Left kidney (tissue), 2 donors: ENCODE measurements around the gene AFM. TPM values are rescaled to one million over a fixed set of nuclear protein-coding genes. Genes with fewer than 3 reads are reported as not detected.
"Not testable (repeated sequence)": the region's sequence is repeated elsewhere in the genome, so short reads cannot be mapped to it uniquely, and the experiment has no call there.

Experiments used
- DNase-seq: peaks from one replicate; pipeline ENCODE4 v3.0.0-alpha.2; 2013
- polyA plus RNA-seq: library from polyadenylated mRNA; unstranded; fragments of 120-200 nt; gene quantifications from one replicate; pipeline ENCODE4 v1.2.1, GENCODE V29; 2013; ENCODE audit not compliant: insufficient read length

AFM gene
- polyA plus RNA-seq, 1 donor = 16.7 TPM

- DNase-seq = no peak
These were observed 18.6 kb downstream of the AFM start for GRCh38 chr4:73499996-73500765.

GRCh38 chr4:73501664-73502265 is 20.2 kb downstream of the AFM start:
- DNase-seq = no peak

- DNase-seq = no peak
These were observed 24.0 kb downstream of the AFM start for GRCh38 chr4:73505567-73505966.

GRCh38 chr4:73507541-73507940 is 26.0 kb downstream of the AFM start:
- DNase-seq = no peak

GRCh38 chr4:73508651-73509050 is 27.1 kb downstream of the AFM start:
- DNase-seq = no peak

- no peak for DNase-seq
These were observed 36.8 kb downstream of the AFM start for GRCh38 chr4:73518340-73518739.

GRCh38 chr4:73520821-73521220 is 39.3 kb downstream of the AFM start:
- DNase-seq = no peak

GRCh38 chr4:73523126-73523525 is 41.6 kb downstream of the AFM start:
- DNase-seq = no peak

- no peak for DNase-seq
These were observed 44.1 kb downstream of the AFM start for GRCh38 chr4:73525611-73526010.

- DNase-seq = no peak
These were observed 45.7 kb downstream of the AFM start for GRCh38 chr4:73527196-73527595.

GRCh38 chr4:73528171-73528570 is 46.6 kb downstream of the AFM start:
- DNase-seq = no peak

GRCh38 chr4:73533515-73534422 is 52.2 kb downstream of the AFM start:
- DNase-seq = no peak

GRCh38 chr4:73538162-73538561 is 56.6 kb downstream of the AFM start:
- DNase-seq = no peak

- DNase-seq = no peak
These were observed 57.8 kb downstream of the AFM start for GRCh38 chr4:73539386-73539785.

GRCh38 chr4:73540826-73541225 is 59.3 kb downstream of the AFM start:
- no peak for DNase-seq

- DNase-seq = no peak
These were observed 59.7 kb downstream of the AFM start for GRCh38 chr4:73541251-73541650.

GRCh38 chr4:73544620-73545019 is 63.1 kb downstream of the AFM start:
- no peak for DNase-seq

- DNase-seq = not testable (repeated sequence)
These were observed 69.3 kb downstream of the AFM start for GRCh38 chr4:73550865-73551264.
